DND-41 (cell line): ENCODE data around the gene NCAM2.
A peak's percentile ranks its signal among the peaks of the same experiment; 100 is the strongest.

Experiments
- ATAC-seq: fragments of 200-7000 bp; cut with Tn5 transposase; 3 replicates; pipeline ENCODE4 v1.9.1; 2021; ENCODE audit warnings: low read depth; ENCODE audit not compliant: insufficient read depth
- DNase-seq: peaks from one replicate; pipeline ENCODE4 v3.0.0-alpha.2; 2020
- H2AFZ ChIP-seq: 2 replicates; pipeline ENCODE4 v1.6.0; 2012; ENCODE audit warnings: low read depth, low read length
- H3K27ac ChIP-seq: 2 replicates; pipeline ENCODE4 v1.5.1; 2012; ENCODE audit warnings: low read length, inconsistent platforms
- H3K27me3 ChIP-seq: fragments of 200-600 bp; sonication (generic); 2 replicates; pipeline ENCODE4 v1.6.0; 2012; ENCODE audit warnings: low read length, mild to moderate bottlenecking, inconsistent platforms; ENCODE audit not compliant: insufficient read depth, poor library complexity
- H3K36me3 ChIP-seq: 2 replicates; pipeline ENCODE4 v1.5.1; 2012; ENCODE audit warnings: low read length, inconsistent platforms; ENCODE audit not compliant: insufficient read depth
- H3K4me1 ChIP-seq: 2 replicates; pipeline ENCODE4 v1.5.1; 2012; ENCODE audit warnings: mild to moderate bottlenecking, low read length; ENCODE audit not compliant: insufficient read depth
- H3K4me2 ChIP-seq: 2 replicates; pipeline ENCODE4 v1.6.0; 2012; ENCODE audit warnings: mild to moderate bottlenecking, moderate library complexity, low read length, inconsistent platforms; ENCODE audit not compliant: insufficient read depth
- H3K4me3 ChIP-seq, 2 experiments: fragments of 200-600 bp in 1 of 2; shearing (Covaris generic) in 1 of 2; 2 replicates each; pipeline ENCODE4 v1.5.1; 2012 to 2016; ENCODE audit warnings: inconsistent platforms in 2 of 2, low read length in 2 of 2, mild to moderate bottlenecking in 2 of 2, low read depth in 1 of 2, moderate library complexity in 1 of 2
- H3K79me2 ChIP-seq: 2 replicates; pipeline ENCODE4 v1.6.0; 2012; ENCODE audit warnings: low read length, inconsistent platforms; ENCODE audit not compliant: insufficient read depth
- H3K9ac ChIP-seq: 2 replicates; pipeline ENCODE4 v1.6.0; 2012; ENCODE audit warnings: low read depth, mild to moderate bottlenecking, inconsistent platforms, low read length, moderate library complexity
- H3K9me3 ChIP-seq: 2 replicates; pipeline ENCODE4 v1.5.1; 2012; ENCODE audit warnings: low read length, moderate library complexity, mild to moderate bottlenecking, inconsistent platforms; ENCODE audit not compliant: insufficient read depth, severe bottlenecking
- H4K20me1 ChIP-seq: 2 replicates; pipeline ENCODE4 v1.6.0; 2012; ENCODE audit warnings: low read length; ENCODE audit not compliant: insufficient read depth
- CTCF ChIP-seq: IDR thresholded peaks from 2 replicates; pipeline ENCODE4 v1.5.1; 2012; ENCODE audit warnings: borderline replicate concordance, low read length, moderate library complexity, mild to moderate bottlenecking; ENCODE audit not compliant: poor library complexity, severe bottlenecking; ENCODE audit errors: extremely low read depth
- EZH2 ChIP-seq: IDR thresholded peaks from 3 replicates; pipeline ENCODE4 v1.6.1; 2012; ENCODE audit warnings: borderline replicate concordance, low read depth, mild to moderate bottlenecking, moderate library complexity, low read length, inconsistent platforms; ENCODE audit not compliant: severe bottlenecking

NCAM2 gene

GRCh38 chr21:21096956-21097355 lies 98.7 kb downstream of the NCAM2 start:
- no peaks in the 10 kb centered on the region for H4K20me1 ChIP-seq
- H3K4me3 ChIP-seq: no peak overlapping the region
- H3K4me2 ChIP-seq: no peak overlapping the region
- no peaks in the 10 kb centered on the region for H3K79me2 ChIP-seq
- no peaks in the 10 kb centered on the region for H3K36me3 ChIP-seq
- no peaks in the 10 kb centered on the region for H3K27me3 ChIP-seq
- DNase-seq: no peak
- no peaks in the 10 kb centered on the region for H3K9me3 ChIP-seq
- no peaks in the 10 kb centered on the region for H3K4me1 ChIP-seq
- no peak overlapping the region for H3K9ac ChIP-seq
- H2AFZ ChIP-seq: no peak overlapping the region
- H3K27ac ChIP-seq: no peak overlapping the region
- TF ChIP-seq CTCF (no peak), EZH2 (no peak)
- ATAC-seq: no peak

GRCh38 chr21:21097466-21097865 lies 99.3 kb downstream of the NCAM2 start:
- Histone ChIP-seq H4K20me1 (no peaks in the 10 kb centered on the region), H3K79me2 (no peaks in the 10 kb centered on the region), H3K4me1 (no peaks in the 10 kb centered on the region), H3K9ac (no peak overlapping the region), H3K27me3 (no peaks in the 10 kb centered on the region), H3K4me3 (no peak overlapping the region), H3K9me3 (no peaks in the 10 kb centered on the region), H3K27ac (no peak overlapping the region), H2AFZ (no peak overlapping the region), H3K36me3 (no peaks in the 10 kb centered on the region), H3K4me2 (no peak overlapping the region)
- no peak for ATAC-seq
- no peak for DNase-seq
- TF ChIP-seq EZH2 (no peak), CTCF (no peak)

GRCh38 chr21:21101911-21102310 lies 103.7 kb downstream of the NCAM2 start:
- ATAC-seq (peak; percentile 69), DNase-seq (peak; percentile 27)
- Histone ChIP-seq H3K27me3 (no peaks in the 10 kb centered on the region), H3K36me3 (no peaks in the 10 kb centered on the region), H3K27ac (no peak overlapping the region), H3K9me3 (no peaks in the 10 kb centered on the region), H3K4me2 (no peak overlapping the region), H3K79me2 (no peaks in the 10 kb centered on the region), H3K9ac (no peak overlapping the region), H3K4me1 (no peaks in the 10 kb centered on the region), H3K4me3 (no peak overlapping the region), H4K20me1 (no peaks in the 10 kb centered on the region), H2AFZ (no peak overlapping the region)
- no peak for TF ChIP-seq EZH2
- peak; percentile 49 for TF ChIP-seq CTCF

GRCh38 chr21:21102896-21103295 lies 104.7 kb downstream of the NCAM2 start:
- no peaks in the 10 kb centered on the region for H3K27me3 ChIP-seq
- H3K79me2 ChIP-seq: no peaks in the 10 kb centered on the region
- H3K36me3 ChIP-seq: no peaks in the 10 kb centered on the region
- ATAC-seq (no peak), DNase-seq (no peak)
- no peaks in the 10 kb centered on the region for H3K4me1 ChIP-seq
- H4K20me1 ChIP-seq: no peaks in the 10 kb centered on the region
- no peak overlapping the region for H2AFZ ChIP-seq
- no peak overlapping the region for H3K4me3 ChIP-seq
- TF ChIP-seq CTCF (no peak), EZH2 (no peak)
- H3K27ac ChIP-seq: no peak overlapping the region
- H3K9ac ChIP-seq: no peak overlapping the region
- H3K9me3 ChIP-seq: no peaks in the 10 kb centered on the region
- H3K4me2 ChIP-seq: no peak overlapping the region
